Pons (tissue), 1 donor: ENCODE measurements around the gene TLCD3B.
A peak's percentile ranks its signal among the peaks of the same experiment; 100 is the strongest.
"Not testable (repeated sequence)": the region's sequence is repeated elsewhere in the genome, so short reads cannot be mapped to it uniquely, and the experiment has no call there.

Experiments used
- DNase-seq: peaks from one replicate; pipeline ENCODE4 v3.0.0-alpha.2; 2016; ENCODE audit warnings: low spot score

TLCD3B gene

DNA sequence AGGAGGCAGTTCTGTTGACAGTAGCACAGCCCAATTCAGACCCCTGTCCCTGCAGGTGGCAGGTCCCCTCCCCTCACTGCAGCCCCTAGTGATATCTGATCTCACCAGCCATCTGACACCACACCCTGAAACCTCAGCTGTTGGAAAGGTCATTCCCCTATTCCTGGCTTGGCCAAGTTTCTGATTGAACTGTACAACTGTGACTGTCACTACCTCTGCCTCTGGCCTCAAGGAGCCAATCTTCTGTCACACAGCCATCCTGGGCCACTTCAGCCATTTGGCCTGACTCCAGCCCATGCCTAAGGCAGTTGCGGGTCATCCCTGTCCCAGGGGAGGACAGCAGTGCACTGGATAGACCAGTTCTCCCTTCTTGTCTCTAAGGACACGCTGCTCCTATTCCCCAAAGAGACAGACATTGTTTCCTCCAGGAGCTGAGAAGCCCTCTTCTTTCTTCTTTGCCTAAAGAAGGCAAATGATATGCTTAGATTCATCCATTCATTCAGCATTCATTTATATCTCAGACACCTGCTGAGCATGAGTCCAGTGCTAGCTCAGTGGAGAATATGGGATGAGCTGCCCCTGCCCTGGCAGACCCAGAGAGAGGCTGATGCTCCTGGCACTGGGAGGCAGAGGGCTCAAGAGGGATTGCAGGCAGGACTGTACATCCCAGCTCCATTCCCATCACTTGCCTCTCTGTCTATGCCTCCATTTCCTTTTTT, 29.9 kb upstream of the TLCD3B start:
- no peak for DNase-seq

DNA sequence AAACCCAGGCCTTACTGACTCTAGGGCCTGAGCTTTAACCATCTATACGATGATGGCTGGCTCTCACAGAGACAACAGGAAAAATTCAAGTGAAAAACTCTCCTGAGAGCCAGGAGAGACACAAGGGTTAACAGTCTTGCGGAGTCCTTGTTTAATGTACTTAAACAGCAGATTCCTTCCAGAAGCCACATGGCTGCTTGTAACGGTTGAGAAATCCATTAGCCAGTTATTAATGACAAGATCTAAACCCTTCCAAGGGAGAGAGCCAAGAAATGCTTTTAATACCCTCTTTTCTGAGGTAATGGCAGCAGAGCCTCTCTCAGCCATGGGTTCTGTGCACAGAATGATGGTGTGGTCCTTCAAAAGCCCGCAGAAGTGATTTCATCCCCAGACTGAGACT, 29.3 kb upstream of the TLCD3B start:
- no peak for DNase-seq

DNA sequence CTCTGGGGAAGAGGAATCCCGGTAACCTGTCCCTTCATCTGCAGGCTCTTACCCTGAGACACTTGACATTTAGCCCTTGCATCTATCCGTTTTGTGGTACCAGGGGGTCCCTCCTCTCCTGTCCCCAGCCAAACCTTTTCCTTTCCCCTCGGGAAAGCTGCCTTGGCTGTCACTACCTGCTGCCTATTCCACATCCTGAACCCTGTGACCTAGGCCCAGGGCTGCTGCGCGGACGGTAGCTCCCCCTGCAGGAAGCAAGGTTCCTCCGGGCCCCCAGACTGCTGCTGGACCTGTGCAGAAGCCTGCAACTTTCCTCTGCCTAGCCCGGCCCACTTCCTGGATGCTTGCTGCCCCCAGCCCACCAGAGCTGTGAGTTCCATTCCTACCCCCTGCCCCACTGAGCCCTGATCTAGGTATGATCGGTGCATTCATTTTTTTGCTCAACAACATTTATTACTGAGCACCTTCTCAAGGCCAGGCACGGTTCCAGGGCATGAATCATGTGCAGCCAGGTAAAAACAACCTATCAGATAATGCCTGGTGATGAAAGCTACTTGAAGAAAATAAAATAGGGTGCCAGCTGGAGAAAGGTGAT, 24.0 kb upstream of the TLCD3B start:
- DNase-seq = no peak

DNA sequence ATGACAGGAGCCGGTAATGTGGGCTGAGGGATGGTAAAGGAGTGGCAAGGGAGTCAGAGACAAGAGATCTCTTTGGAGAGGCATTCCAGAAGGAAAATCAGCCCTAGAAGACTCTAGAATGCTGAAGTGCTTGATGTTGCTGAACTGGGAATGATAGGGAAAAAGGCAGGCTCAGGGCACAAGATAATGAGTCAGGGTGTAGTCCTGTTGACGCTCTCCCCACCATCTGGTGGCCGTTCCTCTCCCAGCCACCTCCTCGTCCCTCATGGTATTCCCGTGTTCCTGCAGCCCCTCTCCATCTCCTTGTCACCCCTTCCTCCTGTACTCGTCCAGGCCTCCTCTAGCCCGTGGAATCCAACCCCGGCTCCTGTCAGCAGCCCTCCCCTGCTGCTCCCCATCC, 23.4 kb upstream of the TLCD3B start:
- DNase-seq = no peak

DNA sequence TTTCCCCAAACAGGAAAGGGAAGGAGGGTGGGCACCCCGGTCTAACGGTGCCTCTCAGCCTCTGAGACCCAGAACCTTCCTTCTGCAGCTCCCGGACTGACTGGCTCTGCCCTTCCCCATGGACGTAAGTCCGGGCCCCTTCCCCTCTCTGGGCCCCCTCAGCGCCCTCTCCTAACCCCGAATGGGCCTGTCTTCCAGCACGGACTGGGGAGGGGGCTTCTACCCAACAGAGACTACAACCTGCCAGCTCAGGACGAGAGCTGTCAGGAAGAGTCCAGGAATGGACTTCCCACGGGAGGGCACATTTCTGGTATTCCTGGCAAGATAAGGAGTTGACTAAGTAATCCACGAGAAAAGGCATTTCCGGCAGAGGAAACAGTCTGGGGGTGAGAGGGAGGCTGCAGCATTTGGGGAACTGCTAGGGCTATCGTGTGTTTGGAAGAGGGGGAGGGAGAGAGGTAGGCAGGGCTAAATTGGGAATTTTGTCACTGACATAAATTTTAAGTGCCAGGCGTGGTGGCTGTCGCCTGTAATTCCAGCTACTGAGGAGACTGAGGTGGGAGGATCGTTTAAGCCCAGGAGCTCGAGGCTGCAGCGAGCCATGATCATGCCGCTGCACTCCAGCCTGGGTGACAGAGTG, 22.4 kb upstream of the TLCD3B start:
- no peak for DNase-seq

DNA sequence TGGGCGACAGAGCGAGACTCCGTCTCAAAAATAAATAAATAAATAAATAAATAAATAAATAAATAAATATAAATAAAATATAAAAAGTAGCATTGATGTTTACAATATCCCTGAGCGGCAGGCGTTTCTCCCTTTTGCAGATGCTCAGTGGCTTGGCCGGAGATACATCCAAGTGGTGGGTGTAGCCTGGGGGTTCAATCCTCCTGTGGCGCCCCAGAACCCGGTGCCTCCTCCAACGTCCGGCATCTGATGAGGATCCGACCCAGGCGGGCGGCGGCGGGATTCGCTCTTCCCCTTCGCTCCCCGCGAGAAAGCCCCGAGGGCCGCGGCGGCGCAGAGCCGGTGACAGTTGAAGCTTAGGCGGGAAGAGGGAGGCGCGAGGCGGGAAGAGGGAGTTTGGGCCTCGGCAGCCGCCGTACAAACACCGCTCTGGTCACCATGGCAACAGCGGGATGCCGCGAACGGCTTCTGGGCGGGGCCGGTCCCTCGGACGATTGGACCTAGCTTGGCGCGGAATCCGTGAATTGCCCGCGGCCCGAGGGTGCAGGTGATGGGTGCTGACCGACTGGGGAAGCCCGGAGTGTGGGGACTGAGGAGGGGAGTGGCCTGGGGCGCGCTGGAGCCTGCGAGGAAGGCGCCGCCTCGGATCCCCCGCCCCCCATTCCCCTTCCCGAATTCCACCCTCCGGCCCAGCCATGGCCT, 21.8 kb upstream of the TLCD3B start:
- DNase-seq = peak; percentile 54

DNA sequence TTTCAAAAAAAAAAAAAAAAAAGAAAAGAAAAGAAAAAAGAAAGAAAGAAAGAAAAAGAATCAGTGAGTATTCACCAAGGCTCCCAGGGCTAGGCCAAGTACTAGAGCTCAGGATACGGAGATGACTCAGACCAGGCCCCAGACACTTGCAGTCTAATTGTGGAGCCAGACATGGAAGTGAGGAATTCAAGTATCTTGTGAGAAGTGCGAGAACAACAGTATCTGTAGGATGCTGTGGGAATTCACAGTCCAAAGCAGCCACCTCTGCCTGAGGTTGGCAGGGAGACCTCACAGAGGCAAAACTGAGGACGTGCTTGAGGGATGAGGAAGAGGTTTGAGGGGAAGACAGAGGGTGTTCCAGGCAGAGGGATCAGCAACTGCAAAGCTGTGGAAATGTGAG, 20.4 kb upstream of the TLCD3B start:
- DNase-seq = no peak

DNA sequence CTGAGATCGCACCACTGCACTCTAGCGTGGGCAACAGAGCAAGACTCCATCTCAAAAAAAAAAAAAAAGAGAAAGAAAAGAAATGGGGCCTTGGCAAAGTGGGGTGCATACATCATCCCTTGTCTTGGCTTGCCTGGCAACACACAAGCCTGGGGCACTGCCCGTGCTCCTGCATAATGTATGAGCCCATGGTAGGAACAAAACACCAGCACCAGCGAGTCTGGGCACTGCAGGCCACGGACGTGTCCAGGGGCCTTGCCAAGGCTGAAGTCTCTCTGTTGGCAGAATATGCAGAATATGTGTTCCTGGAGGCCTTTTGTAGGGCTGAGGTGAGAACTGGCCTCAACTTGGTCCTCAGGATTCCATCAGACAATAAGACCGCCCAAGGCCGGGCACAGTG, 18.8 kb upstream of the TLCD3B start:
- DNase-seq = peak; percentile 58

DNA sequence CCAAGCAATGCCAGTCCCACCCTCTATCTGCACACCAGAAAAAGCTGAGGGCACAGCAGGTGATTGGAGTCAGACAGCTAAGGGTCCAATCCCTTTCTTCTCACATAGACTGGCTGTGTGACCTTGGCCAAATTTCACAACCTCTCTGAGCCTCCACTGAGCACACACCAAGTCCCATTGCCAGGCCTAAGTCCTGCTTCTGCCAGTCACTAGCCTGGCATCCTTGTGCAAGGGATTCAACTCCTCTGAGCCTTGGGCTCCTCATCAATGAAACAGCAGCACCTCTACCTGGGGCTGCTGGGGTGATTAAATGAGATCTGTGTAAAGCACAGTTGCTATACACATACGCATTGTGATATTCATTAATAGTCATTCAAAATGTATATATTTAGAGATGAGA, 15.5 kb upstream of the TLCD3B start:
- no peak for DNase-seq

DNA sequence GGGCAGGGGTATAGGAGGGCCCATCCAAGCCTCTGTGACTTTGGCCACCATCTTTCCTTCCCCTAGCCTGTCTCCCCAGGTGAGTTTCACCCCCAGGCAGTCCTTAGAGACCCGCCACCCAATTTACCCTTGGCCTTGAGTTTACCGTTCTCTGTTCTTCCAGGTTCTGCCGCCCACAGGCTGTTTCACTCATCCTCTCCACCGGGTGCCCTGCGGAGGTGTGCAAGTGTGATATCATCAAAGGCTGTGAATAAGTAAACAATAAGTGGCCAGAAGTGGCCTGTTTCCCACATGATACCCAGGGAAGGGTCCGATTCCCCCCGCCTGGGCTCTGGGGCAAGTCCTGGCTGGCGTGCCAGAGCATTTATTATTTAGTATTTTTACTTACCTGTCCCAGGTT, 15.1 kb upstream of the TLCD3B start:
- DNase-seq = no peak

DNA sequence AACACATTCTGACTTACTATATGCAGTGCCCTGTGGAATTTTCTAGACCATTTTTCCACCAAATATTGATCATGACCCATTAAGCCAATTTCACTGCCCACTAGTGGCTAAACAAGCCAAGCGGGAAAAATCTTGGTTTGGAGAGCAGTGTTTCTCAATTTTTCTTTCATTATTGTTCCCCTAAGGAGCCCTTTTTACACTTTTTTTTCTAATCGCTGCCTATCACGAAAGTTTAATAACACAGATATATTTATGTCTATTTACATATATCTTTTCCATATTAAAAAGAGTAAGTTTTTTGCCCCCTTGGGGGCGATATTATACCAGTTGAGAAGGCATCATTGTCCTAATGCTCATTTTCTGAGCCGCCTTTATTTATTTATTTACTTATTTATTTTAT, 10.8 kb upstream of the TLCD3B start:
- no peak for DNase-seq

DNA sequence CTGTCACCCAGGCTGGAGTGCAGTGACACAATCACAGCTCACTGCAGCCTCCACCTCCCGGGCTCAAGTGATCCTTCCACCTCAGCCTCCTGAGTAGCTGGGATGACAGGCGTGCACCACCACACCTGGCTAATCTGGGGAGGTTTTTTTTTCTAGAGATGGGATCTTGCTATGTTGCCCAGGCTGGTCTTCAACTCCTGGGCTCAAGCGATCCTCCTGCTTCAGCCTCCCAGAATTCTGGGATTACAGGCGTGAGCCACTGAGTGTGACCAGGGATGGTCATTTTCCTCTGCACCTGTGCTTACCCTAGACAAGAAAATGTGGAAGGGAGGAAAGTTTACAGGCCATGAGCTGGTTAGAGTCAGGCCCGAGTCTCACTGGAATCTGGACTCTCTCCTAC, 9.6 kb upstream of the TLCD3B start:
- not testable (repeated sequence) for DNase-seq

DNA sequence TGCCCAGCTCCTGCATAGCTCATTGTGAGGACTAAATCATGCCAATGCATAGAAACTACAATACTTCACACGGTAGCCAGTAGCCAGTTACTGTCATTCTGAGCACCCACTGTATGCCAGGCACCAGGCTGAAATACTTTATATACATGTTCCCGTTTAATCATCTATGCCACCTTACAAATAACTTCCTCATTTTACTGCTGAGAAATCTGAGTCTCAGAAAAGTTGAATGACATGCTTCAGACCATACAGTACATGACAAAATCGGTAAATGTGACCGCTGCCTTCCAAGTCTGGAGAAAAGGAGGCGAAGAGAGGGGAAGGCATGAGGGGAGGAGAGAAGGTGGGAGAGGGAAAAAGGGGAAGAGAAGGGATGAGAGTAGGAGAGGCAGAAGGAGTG, 9.2 kb upstream of the TLCD3B start:
- no peak for DNase-seq

DNA sequence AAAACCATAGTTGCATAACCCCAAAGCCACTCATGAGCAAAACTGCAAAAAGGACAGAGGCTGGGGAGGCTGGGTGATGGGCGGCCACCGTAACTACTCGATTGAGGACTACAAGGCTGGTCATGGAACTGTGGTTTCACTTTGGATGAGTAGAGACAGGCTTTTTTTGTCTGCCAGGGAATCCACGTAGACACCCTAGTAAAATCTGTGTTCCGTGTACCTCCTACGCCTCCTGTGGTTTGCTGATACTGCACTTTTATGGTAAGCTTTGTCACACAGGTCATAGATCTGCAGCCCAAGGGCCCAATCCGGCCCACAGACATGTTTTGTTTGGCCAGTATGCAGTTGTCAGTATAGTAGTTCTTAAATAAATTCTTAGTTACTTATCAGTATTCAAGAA, 2.2 kb upstream of the TLCD3B start:
- DNase-seq = no peak

DNA sequence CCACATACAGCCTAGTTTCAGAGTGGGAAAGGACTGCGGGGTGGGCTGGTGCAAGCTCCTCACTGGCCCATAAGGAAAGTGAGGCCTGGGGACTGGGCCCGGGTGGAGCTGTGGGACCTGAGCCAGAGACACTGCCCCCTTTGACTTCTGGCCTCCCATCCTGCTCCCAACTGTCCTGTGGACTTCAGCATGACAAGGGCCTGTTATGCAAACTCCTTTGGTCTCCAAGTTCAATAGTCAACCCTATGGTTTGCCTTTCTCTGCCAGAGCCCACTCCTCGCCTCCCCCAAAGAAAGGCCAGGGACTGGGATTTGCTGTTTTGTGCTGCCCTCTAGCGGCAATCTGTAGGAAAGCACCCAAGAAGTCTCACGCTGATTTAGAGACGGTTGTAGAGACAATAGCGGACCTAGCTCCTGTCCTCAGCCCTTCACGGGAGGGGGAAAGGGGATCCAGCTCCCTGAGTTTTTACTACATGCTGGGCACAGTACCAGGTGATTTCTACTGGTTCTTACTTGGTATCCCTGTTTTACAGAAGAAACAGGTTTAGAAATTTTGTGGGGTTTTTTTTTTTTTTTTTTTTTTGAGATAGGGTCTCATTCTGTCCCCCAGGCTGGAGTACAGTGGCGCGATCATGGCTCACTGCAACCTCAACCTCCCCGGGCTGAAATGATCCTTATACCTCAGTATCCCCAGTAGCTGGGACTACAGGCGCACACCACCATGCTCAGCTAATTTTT, 1.2 kb upstream of the TLCD3B start:
- DNase-seq = peak; percentile 56

DNA sequence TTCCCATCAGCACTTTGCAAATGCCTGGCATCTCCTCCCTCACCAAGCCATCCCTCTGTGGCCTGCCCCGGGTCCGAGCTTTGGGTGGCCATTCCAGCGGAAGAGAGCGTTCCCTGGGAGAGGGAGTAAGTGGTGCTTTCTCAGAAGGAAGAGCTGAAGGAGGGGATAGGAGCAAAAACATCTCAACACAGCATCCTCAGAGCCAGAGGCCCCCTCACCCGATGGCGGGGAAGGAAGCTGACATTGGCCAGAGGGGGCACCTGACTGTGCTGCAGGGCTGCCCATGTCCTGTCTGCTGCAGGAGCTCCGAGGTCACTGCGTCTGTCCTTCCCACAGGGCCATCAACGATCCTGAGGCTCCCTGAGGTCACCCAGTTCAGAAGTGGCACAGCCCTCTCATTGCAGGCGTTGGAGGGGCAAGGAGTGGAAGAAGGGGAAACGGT, 427 bp upstream of the TLCD3B start:
- no peak for DNase-seq

DNA sequence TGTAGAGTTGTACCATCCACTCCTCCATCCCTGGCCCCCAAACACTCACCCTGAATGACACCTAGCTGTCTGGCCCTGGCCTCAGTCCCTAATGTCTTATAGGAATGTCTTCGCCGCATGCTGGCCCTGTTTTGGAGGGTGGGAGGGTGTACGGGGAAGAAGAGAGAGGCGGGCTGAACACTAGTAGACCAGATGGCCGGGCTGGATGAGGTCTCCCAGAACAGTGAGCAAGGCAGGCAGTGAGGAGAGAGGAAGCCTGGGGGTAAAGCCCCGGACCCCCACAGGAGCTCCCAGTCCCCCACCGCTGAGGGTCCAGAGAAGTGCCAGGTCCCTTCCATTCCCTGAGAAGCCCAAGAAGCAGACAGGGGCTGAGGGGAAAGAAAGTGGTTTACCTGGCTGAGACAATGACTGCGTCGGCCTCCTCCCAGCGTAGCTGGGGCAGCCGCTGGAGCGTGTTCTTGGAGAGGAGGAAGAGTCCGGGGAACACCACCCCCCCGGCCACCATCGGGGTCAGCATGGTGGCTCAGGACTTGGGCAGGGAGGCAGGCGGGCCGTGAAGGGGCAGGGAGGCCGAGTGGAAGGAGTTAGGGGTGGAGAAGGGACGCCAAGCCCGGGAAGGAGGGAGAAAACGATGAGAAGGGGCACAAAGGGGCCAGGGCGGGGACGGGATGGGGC, 923 bp downstream of the TLCD3B start:
- no peak for DNase-seq

DNA sequence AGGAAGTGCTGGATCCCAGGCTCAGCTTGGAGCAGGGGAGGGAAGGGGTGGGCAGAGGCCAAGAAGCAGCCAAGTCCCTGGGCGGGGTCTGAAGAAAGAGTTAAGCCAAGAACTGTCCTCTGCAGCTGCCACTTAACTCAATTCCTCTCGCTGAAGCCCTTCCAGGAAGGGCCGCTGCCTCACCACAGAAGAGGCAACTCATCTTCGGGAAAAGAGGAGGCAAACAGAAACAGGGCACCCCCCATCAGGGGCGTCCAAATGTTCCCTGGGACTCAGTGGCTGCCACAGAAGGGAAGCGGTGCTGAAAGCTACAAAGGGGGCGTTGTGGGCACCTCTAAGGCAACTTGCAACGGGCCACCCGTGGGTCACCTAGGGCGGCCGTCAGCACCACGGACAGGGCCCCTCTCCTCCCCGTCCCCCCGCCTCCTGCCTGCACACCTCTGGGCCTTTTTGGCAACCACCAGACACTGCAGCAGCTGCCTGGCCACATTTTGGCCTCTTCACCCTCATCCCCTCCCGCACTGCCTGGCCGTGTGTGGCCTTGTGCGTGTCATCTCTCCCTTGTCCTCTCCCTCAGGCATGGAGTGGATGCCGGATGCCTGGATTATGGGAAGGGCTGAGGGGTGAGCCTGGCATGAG, 2.5 kb downstream of the TLCD3B start:
- no peak for DNase-seq

DNA sequence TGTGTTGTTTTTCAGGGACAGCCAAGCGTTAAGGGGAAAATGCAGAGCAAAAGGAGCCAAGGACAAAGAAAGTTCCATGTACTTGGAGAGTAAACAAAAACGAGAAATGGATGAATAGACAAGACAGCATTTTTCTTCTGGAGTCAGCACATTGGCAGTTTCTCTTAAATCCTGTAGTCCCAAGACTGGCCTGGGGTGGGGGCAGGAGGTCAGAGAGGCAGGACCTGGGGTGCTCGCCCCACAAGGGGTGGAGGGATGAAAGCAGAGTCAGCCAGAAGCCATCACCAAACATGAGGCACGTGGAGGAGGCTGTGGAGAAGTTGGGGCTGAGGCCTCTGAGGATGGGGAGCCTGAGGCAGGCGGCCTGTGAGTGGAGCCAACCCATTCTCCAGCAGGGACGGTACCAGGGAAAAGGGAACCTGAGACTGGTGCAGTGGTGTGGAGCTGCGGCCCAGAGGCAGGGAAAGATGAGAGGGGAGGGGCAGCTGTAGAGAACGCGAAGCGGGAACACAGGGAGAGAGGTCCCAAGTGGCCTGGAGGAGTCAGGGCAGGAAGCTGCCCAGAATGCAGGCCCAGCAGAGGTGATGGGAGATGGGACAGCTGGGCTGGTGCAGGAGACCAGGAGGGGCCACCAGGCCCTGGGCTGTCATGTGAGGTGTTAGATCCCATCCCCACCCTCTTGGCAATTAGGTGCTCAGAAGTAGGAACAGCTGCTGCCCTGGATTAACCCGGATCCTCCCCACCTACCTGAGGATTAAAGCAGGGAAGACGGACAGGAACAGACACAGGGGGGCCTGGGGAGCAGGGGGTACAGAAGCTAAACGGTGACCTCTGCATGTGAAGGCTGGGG, 3.3 kb downstream of the TLCD3B start:
- DNase-seq = no peak

DNA sequence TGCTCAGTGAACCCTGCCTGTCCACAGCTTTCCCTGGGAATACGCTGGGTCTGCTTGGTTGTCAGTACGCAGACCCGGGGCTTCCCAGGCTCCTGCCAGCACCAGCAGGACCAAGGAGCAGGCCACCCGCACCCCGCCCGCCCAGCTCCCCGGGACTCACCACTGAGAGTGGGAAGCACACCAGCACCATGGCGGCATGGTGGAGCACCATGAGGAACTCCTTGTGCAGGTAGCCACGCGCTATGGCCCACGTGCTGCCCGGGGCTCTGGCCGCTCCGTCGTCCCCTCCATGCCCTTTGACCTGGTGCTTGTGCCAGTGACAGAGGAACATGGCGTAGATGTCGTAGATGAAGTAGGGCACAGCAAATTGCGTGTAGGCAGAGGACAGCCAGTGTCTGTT, 4.6 kb downstream of the TLCD3B start:
- no peak for DNase-seq
